GM23338 (cell line): Measurements from ENCODE around the gene CELF4. TPM values are rescaled to one million over a fixed set of nuclear protein-coding genes. Genes with fewer than 3 reads are reported as not detected.

Experiments
- ATAC-seq: fragments of 200-7000 bp; cut with Tn5 transposase; 3 replicates; pipeline ENCODE4 v1.9.1; 2020
- DNase-seq: peaks from one replicate; pipeline ENCODE4 v3.0.0-alpha.2; 2015; ENCODE audit warnings: low spot score
- H2AFZ ChIP-seq: fragments of 200-600 bp; sonication (generic); 2 replicates; pipeline ENCODE4 v1.8.0; 2016; ENCODE audit warnings: antibody characterized with exemption, mild to moderate bottlenecking, moderate library complexity
- H3F3A ChIP-seq: fragments of 200-600 bp; sonication (generic); replicated peaks from 2 replicates; pipeline ENCODE4 v1.8.0; 2017; ENCODE audit warnings: antibody characterized with exemption, mixed run types, low read depth
- H3K27ac ChIP-seq: fragments of 200-600 bp; sonication (generic); 2 replicates; pipeline ENCODE4 v1.6.1; 2016; ENCODE audit warnings: low read depth
- H3K27me3 ChIP-seq: fragments of 200-600 bp; sonication (generic); 2 replicates; pipeline ENCODE4 v1.8.0; 2016; ENCODE audit warnings: mild to moderate bottlenecking, mixed run types, moderate library complexity; ENCODE audit not compliant: insufficient read depth
- H3K36me3 ChIP-seq: fragments of 200-600 bp; sonication (generic); 2 replicates; pipeline ENCODE4 v1.8.0; 2016; ENCODE audit warnings: mild to moderate bottlenecking; ENCODE audit not compliant: insufficient read depth
- H3K4me1 ChIP-seq: fragments of 200-600 bp; sonication (generic); 2 replicates; pipeline ENCODE4 v1.8.0; 2016; ENCODE audit warnings: mild to moderate bottlenecking, moderate library complexity; ENCODE audit not compliant: insufficient read depth
- H3K4me2 ChIP-seq: fragments of 200-600 bp; sonication (generic); 2 replicates; pipeline ENCODE4 v1.7.1; 2017; ENCODE audit warnings: mixed run types
- H3K4me3 ChIP-seq: fragments of 200-600 bp; sonication (generic); 2 replicates; pipeline ENCODE4 v1.6.1; 2016; ENCODE audit warnings: mixed run types
- H3K79me2 ChIP-seq: fragments of 200-600 bp; sonication (generic); replicated peaks from 2 replicates; pipeline ENCODE4 v1.8.0; 2017; ENCODE audit warnings: mild to moderate bottlenecking; ENCODE audit not compliant: insufficient read depth
- H3K9me2 ChIP-seq: fragments of 200-600 bp; sonication (generic); 2 replicates; pipeline ENCODE4 v1.8.0; 2017; ENCODE audit not compliant: insufficient read depth
- H4K20me1 ChIP-seq: fragments of 200-600 bp; sonication (generic); replicated peaks from 2 replicates; pipeline ENCODE4 v1.8.0; 2017; ENCODE audit warnings: mild to moderate bottlenecking; ENCODE audit not compliant: insufficient read depth
- H3K27ac Mint-ChIP-seq: 2 replicates; pipeline ENCODE4 v1.8.0; 2020; ENCODE audit warnings: inconsistent platforms, mild to moderate bottlenecking, moderate library complexity, mixed read lengths
- H3K27me3 Mint-ChIP-seq: 3 replicates; pipeline ENCODE4 v1.8.0; 2022; ENCODE audit warnings: low read depth, mild to moderate bottlenecking, moderate library complexity, mixed read lengths, inconsistent platforms; ENCODE audit not compliant: insufficient read depth, poor library complexity
- H3K36me3 Mint-ChIP-seq: 3 replicates; pipeline ENCODE4 v1.8.0; 2021; ENCODE audit warnings: low read depth, mild to moderate bottlenecking, inconsistent platforms, moderate library complexity, mixed read lengths
- H3K4me1 Mint-ChIP-seq: 3 replicates; pipeline ENCODE4 v1.8.0; 2020; ENCODE audit warnings: mild to moderate bottlenecking, inconsistent platforms, mixed read lengths
- H3K4me3 Mint-ChIP-seq: 3 replicates; pipeline ENCODE4 v1.8.0; 2021; ENCODE audit warnings: moderate library complexity, mild to moderate bottlenecking, inconsistent platforms, mixed read lengths
- H3K9me3 Mint-ChIP-seq: 3 replicates; pipeline ENCODE4 v1.8.0; 2020; ENCODE audit warnings: moderate library complexity, mild to moderate bottlenecking, inconsistent platforms, mixed read lengths
- CREB1 ChIP-seq: fragments of 250-450 bp; sonication (Bioruptor Pico); IDR thresholded peaks from 2 replicates; pipeline ENCODE4 v1.5.0; 2020; ENCODE audit warnings: low read depth, mild to moderate bottlenecking, moderate library complexity
- CTCF ChIP-seq, 2 experiments: fragments of 200-600 bp in 1 of 2; sonication (generic) in 1 of 2; conservative IDR thresholded peaks; 2 replicates each; pipeline versions ENCODE4 v1.5.1 to v1.6.1; 2016 to 2017; ENCODE audit warnings: antibody characterized with exemption in 2 of 2, low read depth in 2 of 2, mild to moderate bottlenecking in 2 of 2, moderate library complexity in 1 of 2
- JUNB ChIP-seq: IDR thresholded peaks from one replicate; pipeline ENCODE4 v1.6.1; 2016; ENCODE audit warnings: antibody characterized with exemption; ENCODE audit not compliant: unreplicated experiment
- POLR2AphosphoS5 ChIP-seq: IDR thresholded peaks from 2 replicates; pipeline ENCODE4 v1.6.1; 2016; ENCODE audit warnings: antibody characterized with exemption, low read depth
- REST ChIP-seq: IDR thresholded peaks from one replicate; pipeline ENCODE4 v1.6.1; 2018; ENCODE audit warnings: antibody characterized with exemption; ENCODE audit not compliant: unreplicated experiment
- STAT1 ChIP-seq: IDR thresholded peaks from one replicate; pipeline ENCODE4 v1.6.1; 2016; ENCODE audit warnings: antibody characterized with exemption; ENCODE audit not compliant: unreplicated experiment
- ZNF114 ChIP-seq: fragments of 250-450 bp; sonication (Bioruptor Pico); IDR thresholded peaks from 2 replicates; pipeline ENCODE4 v1.5.0; 2020; ENCODE audit warnings: mild to moderate bottlenecking, moderate library complexity
- ZNF331 ChIP-seq: fragments of 250-450 bp; sonication (Bioruptor Pico); IDR thresholded peaks from 2 replicates; pipeline ENCODE4 v1.5.0; 2020; ENCODE audit warnings: low read depth, mild to moderate bottlenecking, moderate library complexity
- polyA plus RNA-seq: library from polyadenylated mRNA; unstranded; fragments of >200 nt; fragmentation: Nextera tagmentation; extraction: Ambion mirVana; gene quantifications from 2 replicates; pipeline ENCODE4 v1.2.1, GENCODE V29; 2016
- total RNA-seq: library from RNA; depleted of rRNA; stranded (reverse); fragments of >200 nt; shearing (Covaris generic); gene quantifications from 2 replicates; pipeline ENCODE4 v1.2.3, GENCODE V29; 2014
- TF ChIP-seq, protein P1 (sequence below): fragments of 250-450 bp; sonication (Bioruptor Pico); IDR thresholded peaks from 2 replicates; pipeline ENCODE4 v1.5.0; 2020; ENCODE audit warnings: mild to moderate bottlenecking, moderate library complexity

CELF4 gene
- total and polyA plus RNA-seq, 2 experiments from 2014 or later = 2.6 to 6.7 TPM

- no peaks in the 10 kb centered on the region for H3F3A ChIP-seq
- no peak for ATAC-seq
- no peaks in the 10 kb centered on the region for H4K20me1 ChIP-seq
- no peaks in the 10 kb centered on the region for H3K36me3 ChIP-seq
- peaks cover 27% of the 10 kb centered on the region for H3K4me1 Mint-ChIP-seq
- TF ChIP-seq JUNB = no peak
- H3K36me3 Mint-ChIP-seq = no peaks in the 10 kb centered on the region
- no peak for DNase-seq
- H2AFZ ChIP-seq = no peak overlapping the region
- H3K27me3 ChIP-seq = peaks cover 30% of the 10 kb centered on the region
- H3K4me1 ChIP-seq = peaks cover 13% of the 10 kb centered on the region
- H3K27ac ChIP-seq = no peak overlapping the region
- H3K4me2 ChIP-seq = no peak overlapping the region
- no peak overlapping the region for H3K4me3 Mint-ChIP-seq
- H3K27me3 Mint-ChIP-seq = peaks cover 35% of the 10 kb centered on the region
- H3K9me3 Mint-ChIP-seq = no peaks in the 10 kb centered on the region
- H3K27ac Mint-ChIP-seq = no peak overlapping the region
- no peaks in the 10 kb centered on the region for H3K79me2 ChIP-seq
- no peak overlapping the region for H3K4me3 ChIP-seq
- H3K9me2 ChIP-seq = no peaks in the 10 kb centered on the region
Measured at GRCh38 chr18:37521510-37522465, 43.8 kb downstream of the CELF4 start.

DNA sequence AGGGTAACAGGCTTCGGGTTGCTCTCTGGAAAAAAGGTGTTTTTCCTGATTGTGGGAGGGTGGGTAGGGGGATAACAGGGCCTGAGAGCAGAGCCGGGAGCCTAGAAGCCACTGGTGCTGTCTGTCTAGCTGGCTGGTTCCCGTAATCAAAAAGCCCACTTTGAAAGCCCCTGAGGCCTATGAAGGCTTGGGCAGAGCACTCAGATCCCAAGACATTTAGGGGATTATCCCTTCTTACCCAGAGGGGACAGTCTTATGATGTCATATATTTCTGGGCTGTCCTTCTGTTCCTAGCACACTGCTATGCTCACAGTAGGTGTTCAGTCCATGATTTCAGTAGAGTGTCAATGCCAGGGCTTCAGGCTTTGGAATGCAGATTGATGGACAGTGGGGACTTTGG lies 45.1 kb downstream of the CELF4 start:
- Mint-ChIP-seq H3K9me3 (no peaks in the 10 kb centered on the region), H3K4me3 (no peak overlapping the region), H3K27ac (no peak overlapping the region), H3K36me3 (no peaks in the 10 kb centered on the region), H3K4me1 (peaks cover 18% of the 10 kb centered on the region), H3K27me3 (peaks cover 34% of the 10 kb centered on the region)
- no peak for ATAC-seq
- peaks cover 25% of the 10 kb centered on the region for H3K27me3 ChIP-seq
- H3K4me2 ChIP-seq = no peak overlapping the region
- H3K79me2 ChIP-seq = no peaks in the 10 kb centered on the region
- no peak overlapping the region for H3K4me3 ChIP-seq
- no peak overlapping the region for H3K27ac ChIP-seq
- H3K4me1 ChIP-seq = peaks cover under 1% of the 10 kb centered on the region; the same call in 1 of the 2 replicates
- H2AFZ ChIP-seq = no peak overlapping the region
- H3K9me2 ChIP-seq = no peaks in the 10 kb centered on the region
- no peak for DNase-seq
- no peaks in the 10 kb centered on the region for H3F3A ChIP-seq
- H4K20me1 ChIP-seq = no peaks in the 10 kb centered on the region
- no peaks in the 10 kb centered on the region for H3K36me3 ChIP-seq
- TF ChIP-seq POLR2AphosphoS5 (no peak), ZNF114 (CRISPR knock-in tag) (no peak), REST (no peak), ZNF331 (CRISPR knock-in tag) (no peak), CTCF (conservative IDR thresholded peaks at IDR 0.05; ENCODE audit: low read depth in 2 of 2) (no peak), CREB1 (no peak), JUNB (no peak), STAT1 (no peak)
- TF ChIP-seq, protein P1, sequence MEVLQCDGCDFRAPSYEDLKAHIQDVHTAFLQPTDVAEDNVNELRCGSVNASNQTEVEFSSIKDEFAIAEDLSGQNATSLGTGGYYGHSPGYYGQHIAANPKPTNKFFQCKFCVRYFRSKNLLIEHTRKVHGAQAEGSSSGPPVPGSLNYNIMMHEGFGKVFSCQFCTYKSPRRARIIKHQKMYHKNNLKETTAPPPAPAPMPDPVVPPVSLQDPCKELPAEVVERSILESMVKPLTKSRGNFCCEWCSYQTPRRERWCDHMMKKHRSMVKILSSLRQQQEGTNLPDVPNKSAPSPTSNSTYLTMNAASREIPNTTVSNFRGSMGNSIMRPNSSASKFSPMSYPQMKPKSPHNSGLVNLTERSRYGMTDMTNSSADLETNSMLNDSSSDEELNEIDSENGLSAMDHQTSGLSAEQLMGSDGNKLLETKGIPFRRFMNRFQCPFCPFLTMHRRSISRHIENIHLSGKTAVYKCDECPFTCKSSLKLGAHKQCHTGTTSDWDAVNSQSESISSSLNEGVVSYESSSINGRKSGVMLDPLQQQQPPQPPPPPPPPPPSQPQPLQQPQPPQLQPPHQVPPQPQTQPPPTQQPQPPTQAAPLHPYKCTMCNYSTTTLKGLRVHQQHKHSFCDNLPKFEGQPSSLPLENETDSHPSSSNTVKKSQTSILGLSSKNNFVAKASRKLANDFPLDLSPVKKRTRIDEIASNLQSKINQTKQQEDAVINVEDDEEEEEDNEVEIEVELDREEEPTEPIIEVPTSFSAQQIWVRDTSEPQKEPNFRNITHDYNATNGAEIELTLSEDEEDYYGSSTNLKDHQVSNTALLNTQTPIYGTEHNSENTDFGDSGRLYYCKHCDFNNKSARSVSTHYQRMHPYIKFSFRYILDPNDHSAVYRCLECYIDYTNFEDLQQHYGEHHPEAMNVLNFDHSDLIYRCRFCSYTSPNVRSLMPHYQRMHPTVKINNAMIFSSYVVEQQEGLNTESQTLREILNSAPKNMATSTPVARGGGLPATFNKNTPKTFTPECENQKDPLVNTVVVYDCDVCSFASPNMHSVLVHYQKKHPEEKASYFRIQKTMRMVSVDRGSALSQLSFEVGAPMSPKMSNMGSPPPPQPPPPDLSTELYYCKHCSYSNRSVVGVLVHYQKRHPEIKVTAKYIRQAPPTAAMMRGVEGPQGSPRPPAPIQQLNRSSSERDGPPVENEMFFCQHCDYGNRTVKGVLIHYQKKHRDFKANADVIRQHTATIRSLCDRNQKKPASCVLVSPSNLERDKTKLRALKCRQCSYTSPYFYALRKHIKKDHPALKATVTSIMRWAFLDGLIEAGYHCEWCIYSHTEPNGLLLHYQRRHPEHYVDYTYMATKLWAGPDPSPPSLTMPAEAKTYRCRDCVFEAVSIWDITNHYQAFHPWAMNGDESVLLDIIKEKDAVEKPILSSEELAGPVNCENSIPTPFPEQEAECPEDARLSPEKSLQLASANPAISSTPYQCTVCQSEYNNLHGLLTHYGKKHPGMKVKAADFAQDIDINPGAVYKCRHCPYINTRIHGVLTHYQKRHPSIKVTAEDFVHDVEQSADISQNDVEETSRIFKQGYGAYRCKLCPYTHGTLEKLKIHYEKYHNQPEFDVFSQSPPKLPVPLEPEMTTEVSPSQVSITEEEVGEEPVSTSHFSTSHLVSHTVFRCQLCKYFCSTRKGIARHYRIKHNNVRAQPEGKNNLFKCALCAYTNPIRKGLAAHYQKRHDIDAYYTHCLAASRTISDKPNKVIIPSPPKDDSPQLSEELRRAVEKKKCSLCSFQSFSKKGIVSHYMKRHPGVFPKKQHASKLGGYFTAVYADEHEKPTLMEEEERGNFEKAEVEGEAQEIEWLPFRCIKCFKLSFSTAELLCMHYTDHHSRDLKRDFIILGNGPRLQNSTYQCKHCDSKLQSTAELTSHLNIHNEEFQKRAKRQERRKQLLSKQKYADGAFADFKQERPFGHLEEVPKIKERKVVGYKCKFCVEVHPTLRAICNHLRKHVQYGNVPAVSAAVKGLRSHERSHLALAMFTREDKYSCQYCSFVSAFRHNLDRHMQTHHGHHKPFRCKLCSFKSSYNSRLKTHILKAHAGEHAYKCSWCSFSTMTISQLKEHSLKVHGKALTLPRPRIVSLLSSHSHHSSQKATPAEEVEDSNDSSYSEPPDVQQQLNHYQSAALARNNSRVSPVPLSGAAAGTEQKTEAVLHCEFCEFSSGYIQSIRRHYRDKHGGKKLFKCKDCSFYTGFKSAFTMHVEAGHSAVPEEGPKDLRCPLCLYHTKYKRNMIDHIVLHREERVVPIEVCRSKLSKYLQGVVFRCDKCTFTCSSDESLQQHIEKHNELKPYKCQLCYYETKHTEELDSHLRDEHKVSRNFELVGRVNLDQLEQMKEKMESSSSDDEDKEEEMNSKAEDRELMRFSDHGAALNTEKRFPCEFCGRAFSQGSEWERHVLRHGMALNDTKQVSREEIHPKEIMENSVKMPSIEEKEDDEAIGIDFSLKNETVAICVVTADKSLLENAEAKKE (CRISPR knock-in tag) = no peak
